MCF 10A (cell line): ENCODE measurements around the gene BLM. TPM values are rescaled to one million over a fixed set of nuclear protein-coding genes. Genes with fewer than 3 reads are reported as not detected.

Source experiments
- BruUV-seq: library from RNA; stranded (reverse); fragments of 400-500 nt; replicated peaks from 2 replicates; lab custom pipeline; 2021; lab: Mats Ljungman, UMichigan
- CTCF ChIA-PET: fragments of 300-600 bp; sonication (Branson Sonifier 250); formaldehyde crosslinking; extraction: SDS; loops from one replicate; lab custom pipeline; 2021; ENCODE audit warnings: antibody characterized with exemption, inconsistent platforms; lab: Yijun Ruan, JAX
- POLR2A ChIA-PET: fragments of 300-600, 350-650 bp; sonication (Branson Sonifier 250); formaldehyde crosslinking; extraction: SDS; loops from one replicate; lab custom pipeline; 2020; ENCODE audit warnings: antibody characterized with exemption, inconsistent platforms; lab: Yijun Ruan, JAX
- DNase-seq: peaks from one replicate; pipeline ENCODE4 v3.0.0-alpha.2; 2018; ENCODE audit not compliant: unreplicated experiment
- H3K27ac Mint-ChIP-seq: one replicate; pipeline ENCODE4 v1.8.0; 2022; ENCODE audit warnings: mild to moderate bottlenecking, low read depth, mixed read lengths; ENCODE audit not compliant: unreplicated experiment
- H3K27me3 Mint-ChIP-seq: one replicate; pipeline ENCODE4 v1.8.0; 2022; ENCODE audit warnings: mixed read lengths; ENCODE audit not compliant: insufficient read depth, unreplicated experiment
- H3K36me3 Mint-ChIP-seq: one replicate; pipeline ENCODE4 v1.8.0; 2022; ENCODE audit warnings: mild to moderate bottlenecking, moderate library complexity, mixed read lengths; ENCODE audit not compliant: insufficient read depth, unreplicated experiment
- H3K4me1 Mint-ChIP-seq: one replicate; pipeline ENCODE4 v1.8.0; 2022; ENCODE audit warnings: mixed read lengths; ENCODE audit not compliant: insufficient read depth, unreplicated experiment
- H3K4me3 Mint-ChIP-seq: one replicate; pipeline ENCODE4 v1.8.0; 2022; ENCODE audit warnings: mild to moderate bottlenecking, moderate library complexity, mixed read lengths; ENCODE audit not compliant: unreplicated experiment
- H3K9me3 Mint-ChIP-seq: one replicate; pipeline ENCODE4 v1.8.0; 2022; ENCODE audit warnings: mixed read lengths; ENCODE audit not compliant: unreplicated experiment
- CTCF ChIP-seq: fragments of 200-600 bp; IDR thresholded peaks from one replicate; pipeline ENCODE4 v1.8.0; 2022; ENCODE audit warnings: antibody characterized with exemption, mild to moderate bottlenecking; ENCODE audit not compliant: unreplicated experiment
- intact Hi-C: fragments of 100-400 bp; cut with micrococcal nuclease; formaldehyde crosslinking; loops from 2 replicates; pipeline ENCODE4 v1.14.1; 2022
- total RNA-seq: library from RNA; stranded (reverse); gene quantifications from 2 replicates; pipeline ENCODE4 v1.2.3, GENCODE V29; 2022

BLM gene
- total RNA-seq, 1 experiment from 2014 or later: 5.2 TPM

- CTCF ChIA-PET: no interaction called here
- intact Hi-C loops: no loop called here
- Mint-ChIP-seq H3K27ac (no peak overlapping the region), H3K9me3 (no peaks in the 10 kb centered on the region), H3K27me3 (no peaks in the 10 kb centered on the region), H3K36me3 (peaks cover 6% of the 10 kb centered on the region), H3K4me1 (no peaks in the 10 kb centered on the region), H3K4me3 (no peak overlapping the region)
- no peak for DNase-seq
- POLR2A ChIA-PET: interaction anchor here (0.5 to 1.3 kb wide), 3 partner anchors 11 to 35 kb away, joined by 3 to 4 read pairs (median 4); no protein-coding TSS in a partner anchor
- no peak for TF ChIP-seq CTCF
- BruUV-seq: no TSS peak
These were observed 34.2 kb downstream of the BLM start for GRCh38 chr15:90751300-90751825.

- peaks cover 6% of the 10 kb centered on the region for H3K36me3 Mint-ChIP-seq
- no peaks in the 10 kb centered on the region for H3K27me3 Mint-ChIP-seq
- no peak for DNase-seq
- no TSS peak for BruUV-seq
- ChIA-PET POLR2A (no interaction called here), CTCF (interaction anchor here (0.5 to 1.1 kb wide), 2 partner anchors 34 to 108 kb away, joined by 3 to 4 read pairs; no protein-coding TSS in a partner anchor)
- intact Hi-C loops: no loop called here
- no peak for TF ChIP-seq CTCF
- no peak overlapping the region for H3K4me3 Mint-ChIP-seq
- no peak overlapping the region for H3K27ac Mint-ChIP-seq
- peaks cover 2% of the 10 kb centered on the region for H3K4me1 Mint-ChIP-seq
- H3K9me3 Mint-ChIP-seq: no peaks in the 10 kb centered on the region
These were observed 39.8 kb downstream of the BLM start for GRCh38 chr15:90756916-90757315.

GRCh38 chr15:90757461-90757860 lies 40.3 kb downstream of the BLM start:
- Mint-ChIP-seq H3K27me3 (no peaks in the 10 kb centered on the region), H3K4me1 (peaks cover 7% of the 10 kb centered on the region), H3K36me3 (peaks cover 6% of the 10 kb centered on the region), H3K9me3 (no peaks in the 10 kb centered on the region), H3K4me3 (no peak overlapping the region), H3K27ac (no peak overlapping the region)
- intact Hi-C loops: no loop called here
- ChIA-PET POLR2A (no interaction called here), CTCF (interaction anchor here (0.5 to 1.1 kb wide), 2 partner anchors 35 to 108 kb away, joined by 3 to 4 read pairs; no protein-coding TSS in a partner anchor)
- no peak for TF ChIP-seq CTCF
- DNase-seq: no peak
- no TSS peak for BruUV-seq

DNA sequence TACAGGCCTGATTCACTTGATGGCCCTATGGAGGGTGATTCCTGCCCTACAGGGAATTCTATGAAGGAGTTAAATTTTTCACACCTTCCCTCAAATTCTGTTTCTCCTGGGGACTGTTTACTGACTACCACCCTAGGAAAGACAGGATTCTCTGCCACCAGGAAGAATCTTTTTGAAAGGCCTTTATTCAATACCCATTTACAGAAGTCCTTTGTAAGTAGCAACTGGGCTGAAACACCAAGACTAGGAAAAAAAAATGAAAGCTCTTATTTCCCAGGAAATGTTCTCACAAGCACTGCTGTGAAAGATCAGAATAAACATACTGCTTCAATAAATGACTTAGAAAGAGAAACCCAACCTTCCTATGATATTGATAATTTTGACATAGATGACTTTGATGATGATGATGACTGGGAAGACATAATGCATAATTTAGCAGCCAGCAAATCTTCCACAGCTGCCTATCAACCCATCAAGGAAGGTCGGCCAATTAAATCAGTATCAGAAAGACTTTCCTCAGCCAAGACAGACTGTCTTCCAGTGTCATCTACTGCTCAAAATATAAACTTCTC lies 43.6 kb downstream of the BLM start:
- no peak for DNase-seq
- Mint-ChIP-seq H3K4me1 (peaks cover 8% of the 10 kb centered on the region), H3K4me3 (no peak overlapping the region), H3K9me3 (no peaks in the 10 kb centered on the region), H3K27ac (no peak overlapping the region), H3K27me3 (no peaks in the 10 kb centered on the region), H3K36me3 (peaks cover 2% of the 10 kb centered on the region)
- BruUV-seq: no TSS peak
- CTCF ChIA-PET: interaction anchor here (0.5 kb wide), 1 partner anchor 21 kb away, joined by 3 read pairs; no protein-coding TSS in a partner anchor
- intact Hi-C loops: no loop called here
- POLR2A ChIA-PET: interaction anchor here (0.5 to 0.9 kb wide), 2 partner anchors 8 to 81 kb away, joined by 3 read pairs; no protein-coding TSS in a partner anchor
- no peak for TF ChIP-seq CTCF
